Measurements from ENCODE around the gene FUCA2. TPM values are rescaled to one million over a fixed set of nuclear protein-coding genes. Genes with fewer than 3 reads are reported as not detected.

The FUCA2 gene
- total RNA-seq, 2 donors from 2014 or later = 58.6 to 59.3 TPM

DNA sequence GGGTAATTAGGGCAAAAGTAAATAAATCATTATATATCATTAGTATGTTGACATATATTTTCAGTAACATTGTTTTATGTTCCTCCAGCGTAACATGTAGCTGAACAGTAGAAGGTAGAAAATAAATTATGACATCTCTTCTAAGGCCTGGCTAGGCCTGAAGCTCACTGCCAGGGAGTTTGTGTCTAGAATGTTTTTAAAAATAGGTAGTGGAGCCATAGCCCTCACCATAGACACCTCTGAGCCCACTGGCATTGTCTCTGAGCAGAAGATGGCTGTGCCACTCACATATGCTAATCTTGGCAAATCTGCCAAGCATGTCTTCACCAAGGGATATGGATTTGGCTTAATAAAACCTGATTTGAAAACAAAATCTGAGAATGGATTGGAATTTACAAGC lies 21.3 kb downstream of the FUCA2 start:
- H3K9me3 ChIP-seq (ENCODE audit: control insufficient read depth, low read length) = no peaks in the 10 kb centered on the region
- no peak overlapping the region for H3K27ac ChIP-seq (ENCODE audit: low read depth, low read length)
- peaks cover 13% of the 10 kb centered on the region for H3K36me3 ChIP-seq (ENCODE audit: control insufficient read depth, insufficient read depth, low read length)
- 100% methylated on average over 1 of the region's 1 CpG; no CpG with 5 or more reads in 1 of the 2 experiments for WGBS, 2 experiments (ENCODE audit: insufficient coverage in 1 of 2, insufficient read length in 1 of 2)
- no peak overlapping the region for H3K9ac ChIP-seq (ENCODE audit: extremely low read depth, low read length, poor library complexity, severe bottlenecking)
- Mint-ChIP-seq H3K36me3 (ENCODE audit: low read depth) (peaks cover 3% of the 10 kb centered on the region), H3K27me3 (ENCODE audit: insufficient read depth) (no peaks in the 10 kb centered on the region), H3K4me3 (no peak overlapping the region), H3K4me1 (no peaks in the 10 kb centered on the region), H3K27ac (no peak overlapping the region), H3K9me3 (no peaks in the 10 kb centered on the region)
- no peaks in the 10 kb centered on the region for H3K4me1 ChIP-seq (ENCODE audit: control insufficient read depth, insufficient read depth, low read length)
- H3K27me3 ChIP-seq (ENCODE audit: control insufficient read depth, insufficient read depth, low read length, poor library complexity, severe bottlenecking) = no peaks in the 10 kb centered on the region
- no peak for TF ChIP-seq CTCF (conservative IDR thresholded peaks at IDR 0.05)
- no peak overlapping the region for H3K4me3 ChIP-seq (ENCODE audit: low read length)
- no peak for DNase-seq

- Histone ChIP-seq H3K9me3 (ENCODE audit: control insufficient read depth, low read length) (no peaks in the 10 kb centered on the region), H3K27me3 (ENCODE audit: control insufficient read depth, insufficient read depth, low read length, poor library complexity, severe bottlenecking) (no peaks in the 10 kb centered on the region), H3K4me1 (ENCODE audit: control insufficient read depth, insufficient read depth, low read length) (no peaks in the 10 kb centered on the region), H3K27ac (ENCODE audit: low read depth, low read length) (no peak overlapping the region), H3K4me3 (ENCODE audit: low read length) (no peak overlapping the region), H3K9ac (ENCODE audit: extremely low read depth, low read length, poor library complexity, severe bottlenecking) (no peak overlapping the region), H3K36me3 (ENCODE audit: control insufficient read depth, insufficient read depth, low read length) (no peaks in the 10 kb centered on the region)
- Mint-ChIP-seq H3K36me3 (ENCODE audit: low read depth) (no peaks in the 10 kb centered on the region), H3K4me3 (no peak overlapping the region), H3K27ac (no peak overlapping the region), H3K4me1 (no peaks in the 10 kb centered on the region), H3K27me3 (ENCODE audit: insufficient read depth) (no peaks in the 10 kb centered on the region), H3K9me3 (no peaks in the 10 kb centered on the region)
- WGBS, 2 experiments (ENCODE audit: insufficient coverage in 1 of 2, insufficient read length in 1 of 2) = 100% methylated on average over 2 of the region's 3 CpGs; no CpG with 5 or more reads in 1 of the 2 experiments
- no peak for DNase-seq
- no peak for TF ChIP-seq CTCF (conservative IDR thresholded peaks at IDR 0.05)
Observed at GRCh38 chr6:143486752-143487151, 24.8 kb downstream of the FUCA2 start.

- H3K9me3 Mint-ChIP-seq = no peaks in the 10 kb centered on the region
- 95 to 100% methylated on average over 2 of the region's 2 CpGs for WGBS, 2 experiments (ENCODE audit: insufficient coverage in 1 of 2, insufficient read length in 1 of 2)
Observed at GRCh38 chr6:143485967-143486366, 25.6 kb downstream of the FUCA2 start.

More at GRCh38 chr6:143485967-143486366, 25.6 kb downstream of the FUCA2 start:
- Histone ChIP-seq H3K4me1 (ENCODE audit: control insufficient read depth, insufficient read depth, low read length) (no peaks in the 10 kb centered on the region), H3K9ac (ENCODE audit: extremely low read depth, low read length, poor library complexity, severe bottlenecking) (no peak overlapping the region), H3K27me3 (ENCODE audit: control insufficient read depth, insufficient read depth, low read length, poor library complexity, severe bottlenecking) (no peaks in the 10 kb centered on the region), H3K9me3 (ENCODE audit: control insufficient read depth, low read length) (no peaks in the 10 kb centered on the region), H3K27ac (ENCODE audit: low read depth, low read length) (no peak overlapping the region), H3K36me3 (ENCODE audit: control insufficient read depth, insufficient read depth, low read length) (no peaks in the 10 kb centered on the region), H3K4me3 (ENCODE audit: low read length) (no peak overlapping the region)
- Mint-ChIP-seq H3K36me3 (ENCODE audit: low read depth) (no peaks in the 10 kb centered on the region), H3K4me1 (no peaks in the 10 kb centered on the region), H3K4me3 (no peak overlapping the region), H3K27me3 (ENCODE audit: insufficient read depth) (no peaks in the 10 kb centered on the region), H3K27ac (peak overlapping the region; percentile 65)
- no peak for DNase-seq
- peak; percentile 47 for TF ChIP-seq CTCF (conservative IDR thresholded peaks at IDR 0.05)

Data from endodermal cell (in vitro differentiated cells).